HepG2 (cell line): Measurements from ENCODE around the gene TMCC2. TPM values are rescaled to one million over a fixed set of nuclear protein-coding genes. Genes with fewer than 3 reads are reported as not detected.

Experiments
- ATAC-seq: fragments of 200-7000 bp; cut with Tn5 transposase; 3 replicates; pipeline ENCODE4 v1.9.1; 2020; ENCODE audit warnings: mild to moderate bottlenecking, moderate library complexity
- BruUV-seq: library from RNA; stranded (reverse); fragments of 400-500 nt; replicated peaks from 2 replicates; lab custom pipeline; 2021; lab: Mats Ljungman, UMichigan
- CTCF ChIA-PET: fragments of 300-600 bp; formaldehyde crosslinking; extraction: SDS; loops from one replicate; lab custom pipeline; 2021; ENCODE audit warnings: low total read pairs, inconsistent platforms, low intra/inter-chr PET ratio; lab: Yijun Ruan, JAX
- POLR2A ChIA-PET: fragments of 350-600 bp; sonication (Branson Sonifier 250); formaldehyde crosslinking; loops from one replicate; lab custom pipeline; 2020; ENCODE audit warnings: antibody characterized with exemption, inconsistent platforms; lab: Yijun Ruan, JAX
- DNase-seq: peaks from one replicate; pipeline ENCODE4 v3.0.0-alpha.2; 2015; ENCODE audit warnings: low spot score
- FAIRE-seq: peaks from 3 replicates; lab custom pipeline; 2011; peaks lifted over from hg19 to GRCh38; lab: Jason Lieb, UNC
- H2AFZ ChIP-seq: one replicate; pipeline ENCODE4 v1.6.1; 2011; ENCODE audit warnings: low read length, inconsistent platforms
- H3K27ac ChIP-seq: fragments of 300-600 bp; 3 replicates; pipeline ENCODE4 v1.8.0; 2011; ENCODE audit warnings: mixed run types, mild to moderate bottlenecking, mixed read lengths, low read length, inconsistent platforms; ENCODE audit not compliant: insufficient read depth; ENCODE audit errors: extremely low read length
- H3K27me3 ChIP-seq, 2 experiments: fragments of 200-600 bp in 1 of 2; 2 replicates in 1 of 2; 3 replicates in 1 of 2; pipeline versions ENCODE4 v1.6.0 to v1.8.0; 2011; ENCODE audit warnings: low read length in 2 of 2, mild to moderate bottlenecking in 2 of 2, moderate library complexity in 2 of 2, inconsistent platforms in 1 of 2; ENCODE audit not compliant: insufficient read depth in 2 of 2, control insufficient read depth in 1 of 2
- H3K36me3 ChIP-seq, 2 experiments: fragments of 200-600 bp in 1 of 2; replicated peaks in 1 of 2; 2 replicates in 1 of 2; 3 replicates in 1 of 2; pipeline versions ENCODE4 v1.5.1 to v1.8.0; 2011; ENCODE audit warnings: low read length in 2 of 2, inconsistent platforms in 1 of 2; ENCODE audit not compliant: insufficient read depth in 2 of 2, control insufficient read depth in 1 of 2
- H3K4me1 ChIP-seq: 2 replicates; pipeline ENCODE4 v1.5.1; 2012; ENCODE audit warnings: low read length, inconsistent platforms; ENCODE audit not compliant: insufficient read depth
- H3K4me2 ChIP-seq: 2 replicates; pipeline ENCODE4 v1.6.0; 2011; ENCODE audit warnings: low read depth, low read length, inconsistent platforms
- H3K4me3 ChIP-seq, 3 experiments: fragments of 200-600 bp in 1 of 3; sonication (generic), shearing (Covaris generic) in 1 of 3; replicated peaks in 1 of 3; 2 replicates each; pipeline ENCODE4 v1.5.1; 2011 to 2016; ENCODE audit warnings: low read length in 3 of 3, inconsistent platforms in 2 of 3, low read depth in 2 of 3, mild to moderate bottlenecking in 2 of 3, control low read depth in 1 of 3, mixed read lengths in 1 of 3; ENCODE audit not compliant: insufficient read depth in 1 of 3
- H3K79me2 ChIP-seq: one replicate; pipeline ENCODE4 v1.6.1; 2011; ENCODE audit warnings: low read length, inconsistent platforms; ENCODE audit not compliant: insufficient read depth
- H3K9ac ChIP-seq: 2 replicates; pipeline ENCODE4 v1.6.0; 2011; ENCODE audit warnings: mild to moderate bottlenecking, low read depth, low read length, inconsistent platforms; ENCODE audit not compliant: insufficient read depth
- H3K9me3 ChIP-seq: 2 replicates; pipeline ENCODE4 v1.5.1; 2012; ENCODE audit warnings: mild to moderate bottlenecking, low read length
- H4K20me1 ChIP-seq: 2 replicates; pipeline ENCODE4 v1.6.0; 2011; ENCODE audit warnings: inconsistent platforms, mild to moderate bottlenecking, low read length, moderate library complexity; ENCODE audit not compliant: insufficient read depth
- CTCF ChIP-seq: sonication (generic); formaldehyde crosslinking; IDR thresholded peaks from 2 replicates; pipeline ENCODE4 v1.5.0; 2020; ENCODE audit warnings: mild to moderate bottlenecking, missing genetic modification reagents, moderate library complexity
- DPF2 ChIP-seq: sonication (generic); formaldehyde crosslinking; IDR thresholded peaks from 2 replicates; pipeline ENCODE4 v1.4.0; 2020; ENCODE audit warnings: mild to moderate bottlenecking, low read depth, missing genetic modification reagents, borderline replicate concordance
- GATAD2A ChIP-seq: IDR thresholded peaks from 2 replicates; pipeline ENCODE4 v1.6.1; 2016
- NFAT5 ChIP-seq: sonication (generic); formaldehyde crosslinking; IDR thresholded peaks from 2 replicates; pipeline ENCODE4 v1.4.0; 2020; ENCODE audit warnings: missing genetic modification reagents
- NFE2L1 ChIP-seq: sonication (generic); formaldehyde crosslinking; IDR thresholded peaks from 2 replicates; pipeline ENCODE4 v1.4.0; 2020; ENCODE audit warnings: missing genetic modification reagents, mild to moderate bottlenecking, borderline replicate concordance
- SETDB1 ChIP-seq: sonication (generic); formaldehyde crosslinking; IDR thresholded peaks from 2 replicates; pipeline ENCODE4 v1.5.1; 2020; ENCODE audit warnings: missing genetic modification reagents, mild to moderate bottlenecking, borderline replicate concordance
- TCF7L2 ChIP-seq: IDR thresholded peaks from 2 replicates; pipeline ENCODE4 v1.6.1; 2011; ENCODE audit warnings: mild to moderate bottlenecking, low read depth, low read length, moderate library complexity
- ZNF468 ChIP-seq: sonication (generic); formaldehyde crosslinking; IDR thresholded peaks from 2 replicates; pipeline ENCODE4 v1.8.0; 2022; ENCODE audit warnings: mild to moderate bottlenecking, moderate library complexity, missing genetic modification reagents
- ZNF543 ChIP-seq: sonication (generic); formaldehyde crosslinking; IDR thresholded peaks from 2 replicates; pipeline ENCODE4 v1.4.0; 2020; ENCODE audit warnings: mild to moderate bottlenecking, missing genetic modification reagents
- ZNF781 ChIP-seq: sonication (generic); formaldehyde crosslinking; IDR thresholded peaks from 2 replicates; pipeline ENCODE4 v1.5.1; 2020; ENCODE audit warnings: borderline replicate concordance, mild to moderate bottlenecking, missing genetic modification reagents; ENCODE audit errors: not compliant biosample characterization
- WGBS: methylation state at CpG from one replicate; pipeline ENCODE4 v1.1.6; 2017; ENCODE audit warnings: low lambda C conversion rate; 5-methylcytosine and 5-hydroxymethylcytosine counted together
- in situ Hi-C: cut with HindIII; loops from 2 replicates; pipeline ENCODE4 v1.10.0; 2017; ENCODE audit warnings: low pct_unique_long_range_greater_than_20kb; ENCODE audit not compliant: extremely low pct_ligation_motif_present
- intact Hi-C: fragments of 100-400 bp; cut with micrococcal nuclease; formaldehyde crosslinking; loops from one replicate; pipeline ENCODE4 v1.10.0; 2022; ENCODE audit not compliant: unreplicated experiment
- polyA plus RNA-seq, 8 experiments: library from polyadenylated mRNA; depleted of rRNA in 3 of 8; stranded (reverse) in 7 of 8; unstranded in 1 of 8; fragments of >200 nt; fragmentation: Illumina TruSeq in 4 of 8; extraction: Trizol in 4 of 8; gene quantifications; 2 replicates each; pipeline versions ENCODE4 v1.2.1 to v1.2.3, GENCODE V29; 2011 to 2016; ENCODE audit warnings: low read depth in 4 of 8, missing spikeins in 1 of 8, mixed read lengths in 1 of 8; ENCODE audit not compliant: insufficient read depth in 1 of 8
- total RNA-seq, 5 experiments: library from RNA; depleted of rRNA; stranded (reverse); fragments of >200 nt; fragmentation: Illumina TruSeq; extraction: Trizol; gene quantifications; 2 replicates each; pipeline ENCODE4 v1.2.3, GENCODE V29; 2016; ENCODE audit warnings: low read depth in 1 of 5
- TF ChIP-seq, protein P1 (sequence below): sonication (generic); formaldehyde crosslinking; IDR thresholded peaks from 2 replicates; pipeline ENCODE4 v1.4.0; 2020; ENCODE audit warnings: mild to moderate bottlenecking, low read depth, missing genetic modification reagents
- TF ChIP-seq, protein P2 (sequence below): sonication (generic); formaldehyde crosslinking; IDR thresholded peaks from 2 replicates; pipeline ENCODE4 v1.4.0; 2020; ENCODE audit warnings: missing genetic modification reagents

The TMCC2 gene
- total and polyA plus RNA-seq, 2 of the 13 experiments (the other 11 are each of a cell fraction or from before 2014, with no cell fraction given): 0.12 to 0.24 TPM

DNA sequence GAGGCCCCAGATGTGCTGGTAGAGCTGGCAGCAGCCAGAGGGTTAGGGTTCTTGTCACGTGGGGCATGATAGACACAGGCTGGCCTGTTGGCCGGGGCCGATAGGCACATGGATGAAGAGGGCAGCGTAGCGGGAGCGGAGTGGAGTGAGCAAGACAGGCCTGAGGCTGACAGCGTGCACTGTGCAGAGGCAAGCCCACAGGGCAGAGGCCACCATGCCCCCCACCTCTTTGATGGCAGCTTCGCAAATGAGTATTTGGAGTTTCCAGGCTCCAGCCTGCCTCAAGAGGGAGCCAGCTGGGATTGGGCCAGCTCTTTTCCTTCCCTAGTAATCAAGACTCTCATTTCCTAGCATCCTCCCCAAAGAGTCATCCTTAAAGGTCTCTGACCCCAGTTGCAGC is 43.5 kb downstream of the TMCC2 start:
- Histone ChIP-seq H3K9me3 (no peaks in the 10 kb centered on the region), H4K20me1 (no peaks in the 10 kb centered on the region), H3K4me1 (peaks cover 32% of the 10 kb centered on the region), H3K9ac (no peak overlapping the region), H3K4me3 (no peak overlapping the region), H3K36me3 (no peaks in the 10 kb centered on the region), H2AFZ (no peak overlapping the region), H3K27me3 (peaks cover 5 to 36% of the 10 kb centered on the region in 2 experiments), H3K4me2 (no peak overlapping the region), H3K27ac (no peak overlapping the region), H3K79me2 (no peaks in the 10 kb centered on the region)
- intact Hi-C loops: no loop called here
- no peak for FAIRE-seq
- no peak for DNase-seq
- ChIA-PET CTCF (interaction anchor here (0.7 to 5.5 kb wide), 2 partner anchors 53 to 65 kb away, joined by 3 to 150 read pairs; partner anchors contain the start of gene NUAK2), POLR2A (interaction anchor here (0.7 to 1.7 kb wide), 3 partner anchors 30 to 60 kb away, joined by 3 to 8 read pairs (median 3); partner anchors contain the start of gene DSTYK)
- peak; percentile 14; the same call in 2 of the 3 replicates for ATAC-seq
- BruUV-seq: no TSS peak
- in situ Hi-C loops: loop anchor here (5.0 kb wide), 1 partner anchor 51 kb away; the partner anchor contains the start of gene NUAK2
- WGBS: 44% methylated on average over 7 of the region's 8 CpGs
- TF ChIP-seq SETDB1 (CRISPR knock-in tag) (no peak), ZNF781 (no peak), NFAT5 (CRISPR knock-in tag) (no peak), DPF2 (CRISPR knock-in tag) (no peak), CTCF (CRISPR knock-in tag) (peak; percentile 16; the same call in 1 of the 2 replicates), ZNF468 (CRISPR knock-in tag) (no peak), ZNF543 (peak; percentile 62; the same call in 1 of the 2 replicates), TCF7L2 (no peak), GATAD2A (CRISPR knock-in tag) (no peak), NFE2L1 (CRISPR knock-in tag) (no peak)
- TF ChIP-seq, protein P1, sequence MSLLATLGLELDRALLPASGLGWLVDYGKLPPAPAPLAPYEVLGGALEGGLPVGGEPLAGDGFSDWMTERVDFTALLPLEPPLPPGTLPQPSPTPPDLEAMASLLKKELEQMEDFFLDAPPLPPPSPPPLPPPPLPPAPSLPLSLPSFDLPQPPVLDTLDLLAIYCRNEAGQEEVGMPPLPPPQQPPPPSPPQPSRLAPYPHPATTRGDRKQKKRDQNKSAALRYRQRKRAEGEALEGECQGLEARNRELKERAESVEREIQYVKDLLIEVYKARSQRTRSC (CRISPR knock-in tag): no peak
- TF ChIP-seq, protein P2, sequence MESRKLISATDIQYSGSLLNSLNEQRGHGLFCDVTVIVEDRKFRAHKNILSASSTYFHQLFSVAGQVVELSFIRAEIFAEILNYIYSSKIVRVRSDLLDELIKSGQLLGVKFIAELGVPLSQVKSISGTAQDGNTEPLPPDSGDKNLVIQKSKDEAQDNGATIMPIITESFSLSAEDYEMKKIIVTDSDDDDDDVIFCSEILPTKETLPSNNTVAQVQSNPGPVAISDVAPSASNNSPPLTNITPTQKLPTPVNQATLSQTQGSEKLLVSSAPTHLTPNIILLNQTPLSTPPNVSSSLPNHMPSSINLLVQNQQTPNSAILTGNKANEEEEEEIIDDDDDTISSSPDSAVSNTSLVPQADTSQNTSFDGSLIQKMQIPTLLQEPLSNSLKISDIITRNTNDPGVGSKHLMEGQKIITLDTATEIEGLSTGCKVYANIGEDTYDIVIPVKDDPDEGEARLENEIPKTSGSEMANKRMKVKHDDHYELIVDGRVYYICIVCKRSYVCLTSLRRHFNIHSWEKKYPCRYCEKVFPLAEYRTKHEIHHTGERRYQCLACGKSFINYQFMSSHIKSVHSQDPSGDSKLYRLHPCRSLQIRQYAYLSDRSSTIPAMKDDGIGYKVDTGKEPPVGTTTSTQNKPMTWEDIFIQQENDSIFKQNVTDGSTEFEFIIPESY: no peak
